HCEC 1CT (cell line): ENCODE results near the gene TLE2.

Experiments used
- DNase-seq: peaks from one replicate; pipeline ENCODE4 v3.0.0-alpha.2; 2017

The TLE2 gene

DNA sequence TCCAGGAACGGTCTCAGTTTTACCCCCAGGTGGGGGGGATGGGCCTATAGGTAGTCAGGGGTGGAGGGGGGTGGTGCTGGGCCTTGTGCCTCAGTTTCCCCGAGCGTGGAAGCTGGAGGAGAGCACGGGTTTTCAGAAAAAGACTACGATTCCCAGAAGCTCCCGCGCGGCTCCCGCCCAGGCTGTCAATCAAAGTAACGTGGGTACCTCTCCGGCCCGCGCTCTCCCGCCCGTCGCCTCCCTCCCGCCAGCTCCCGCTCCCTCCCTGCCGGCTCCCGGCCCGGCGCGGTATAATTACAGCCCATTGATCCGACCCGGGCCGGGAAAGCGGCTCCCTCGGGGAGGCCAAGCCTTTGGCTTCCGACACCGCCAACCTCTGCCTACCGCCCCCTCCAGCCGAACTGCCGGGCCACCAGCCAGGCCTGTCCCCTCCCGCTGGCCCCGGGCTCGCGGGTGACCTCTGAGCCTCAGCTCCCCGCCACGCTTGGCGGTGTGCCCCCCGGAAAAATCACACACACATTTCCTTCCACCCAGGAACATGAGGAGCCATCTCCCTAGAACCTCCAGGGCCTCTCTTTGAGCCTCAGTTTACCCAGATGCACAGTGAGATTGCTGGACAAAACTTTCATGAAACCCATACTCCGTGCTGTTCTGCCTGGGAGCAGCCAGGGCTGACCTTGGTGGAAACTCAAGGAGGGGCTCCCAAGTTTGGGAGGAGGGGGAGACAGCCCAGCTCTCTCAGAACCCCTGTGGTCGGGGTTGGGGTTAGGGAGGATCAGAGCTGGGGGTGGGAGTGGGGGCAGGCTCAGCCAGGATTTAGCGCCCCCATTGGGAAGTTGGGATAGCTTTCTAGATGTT is 7.3 kb upstream of the TLE2 start:
- peak; percentile 93 for DNase-seq

GRCh38 chr19:3035542-3036118 is 6.5 kb upstream of the TLE2 start:
- peak; percentile 99 for DNase-seq

DNA sequence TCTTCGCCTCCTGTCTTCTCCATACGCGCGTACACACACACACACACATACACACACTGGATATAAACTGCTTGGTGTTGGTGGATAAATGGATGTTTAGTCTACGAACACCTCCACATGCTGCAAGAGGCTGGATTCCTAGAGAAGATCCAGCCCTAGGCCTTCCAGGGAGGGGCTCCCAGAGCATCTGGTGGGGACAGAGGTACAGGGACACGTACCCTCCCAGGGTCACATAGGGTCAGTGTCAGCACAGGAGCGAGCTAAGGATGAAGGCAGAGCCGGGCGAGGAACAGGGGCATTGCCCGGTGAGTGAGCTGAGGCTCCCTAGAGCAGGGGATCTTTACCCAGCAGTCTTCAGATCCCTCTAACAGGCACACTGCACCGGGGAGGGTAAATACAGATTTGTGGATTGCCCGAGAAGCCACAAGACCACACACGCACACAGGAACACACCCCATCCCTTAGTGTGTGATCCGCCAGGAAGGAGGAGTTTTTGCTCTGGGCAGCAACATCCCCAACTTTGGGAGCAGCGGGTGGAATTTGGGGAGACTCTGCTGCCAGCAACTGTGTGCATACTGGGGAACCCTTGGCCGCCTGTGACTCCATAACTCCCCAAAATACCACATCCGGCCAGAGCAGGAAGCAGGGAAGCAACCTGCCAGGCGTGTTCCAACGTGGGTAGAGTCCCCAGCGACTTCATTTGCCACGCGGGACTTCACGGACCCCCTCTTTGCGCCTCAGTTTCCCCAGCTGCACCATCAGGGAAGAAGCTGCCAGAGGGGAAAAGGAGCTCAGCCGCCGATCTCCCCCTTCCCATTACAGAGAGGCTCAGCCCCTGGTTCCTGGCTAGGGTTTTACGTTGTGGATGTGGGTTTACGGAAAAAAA is 5.8 kb upstream of the TLE2 start:
- peak; percentile 70 for DNase-seq

GRCh38 chr19:3034406-3034655 is 5.3 kb upstream of the TLE2 start:
- no peak for DNase-seq

- no peak for DNase-seq
These were observed 4.7 kb upstream of the TLE2 start for GRCh38 chr19:3033595-3034405.

- DNase-seq: no peak
These were observed 2.5 kb upstream of the TLE2 start for GRCh38 chr19:3031607-3031867.

DNA sequence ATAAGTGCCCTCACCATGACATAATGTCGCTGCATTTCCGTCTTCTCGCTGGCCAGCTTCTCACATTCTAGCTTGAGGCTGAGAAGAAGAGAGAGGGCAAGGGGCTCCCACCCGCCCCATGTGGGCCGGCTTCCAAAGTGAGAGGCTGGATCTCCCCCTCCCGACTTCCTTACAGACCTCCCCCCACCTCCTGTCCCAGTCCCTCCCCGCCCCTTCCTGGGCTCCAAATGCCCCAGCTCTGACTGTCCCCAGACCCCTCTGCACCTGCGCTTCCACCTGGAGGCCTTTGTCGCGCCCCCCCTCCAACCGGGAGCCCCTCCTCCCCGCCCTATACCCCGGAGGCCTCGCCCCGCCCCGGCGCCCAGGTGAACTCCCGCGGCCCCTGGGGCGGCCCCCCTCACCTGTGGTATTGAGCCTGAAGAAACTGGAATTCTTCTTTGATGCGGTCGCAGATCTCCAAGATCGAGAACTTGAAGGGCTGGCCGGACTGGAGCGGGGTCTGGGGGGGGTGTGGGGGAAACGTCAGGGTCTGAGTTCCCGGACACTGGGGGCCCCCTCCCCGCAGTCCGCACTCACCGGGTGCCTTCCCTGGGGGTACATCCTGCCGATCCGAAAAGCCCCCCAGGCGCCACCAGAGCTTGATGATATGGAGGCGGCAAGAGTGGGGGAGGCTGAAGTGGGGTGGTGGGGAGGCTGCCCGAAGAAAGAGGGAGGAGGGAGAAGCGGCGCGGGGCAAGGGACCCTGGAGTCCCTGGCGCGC is 595 bp downstream of the TLE2 start:
- DNase-seq: no peak

GRCh38 chr19:3027981-3028304 is 1.1 kb downstream of the TLE2 start:
- DNase-seq: no peak

GRCh38 chr19:3027292-3027691 is 1.8 kb downstream of the TLE2 start:
- DNase-seq: no peak

DNA sequence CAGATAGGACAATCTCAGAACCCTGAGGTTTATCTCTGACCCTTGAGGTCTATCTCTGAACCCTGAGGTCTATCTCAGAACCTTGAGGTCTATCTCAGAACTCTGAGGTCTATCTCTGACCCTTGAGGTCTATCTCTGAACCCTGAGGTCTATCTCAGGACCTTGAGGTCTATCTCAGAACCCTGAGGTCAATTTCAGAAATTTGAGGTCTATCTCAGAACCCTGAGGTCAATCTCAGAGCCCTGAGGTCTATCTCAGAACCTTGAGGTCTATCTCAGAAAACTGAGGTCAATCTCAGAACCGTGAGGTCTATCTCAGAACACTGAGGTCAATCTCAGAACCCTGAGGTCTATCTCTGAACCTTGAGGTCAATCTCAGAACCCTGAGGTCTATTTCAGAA is 2.3 kb downstream of the TLE2 start:
- DNase-seq: no peak

DNA sequence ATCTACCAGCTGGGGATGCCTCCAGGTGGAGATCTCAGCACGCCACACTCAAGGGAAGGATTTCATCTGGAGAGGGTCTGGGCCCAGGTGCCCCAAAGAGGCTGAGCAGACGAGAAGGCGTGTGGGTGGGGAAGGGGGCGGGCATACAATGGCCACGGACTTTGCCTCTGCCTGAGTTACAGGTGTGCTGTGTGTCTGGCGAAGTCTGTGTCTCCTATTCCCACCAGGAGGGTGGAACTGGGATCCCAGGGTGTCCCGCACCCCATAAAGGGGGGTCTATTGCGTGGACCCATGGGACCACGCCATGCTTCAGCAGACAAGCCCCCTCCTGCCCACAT is 3.6 kb downstream of the TLE2 start:
- no peak for DNase-seq

GRCh38 chr19:3024870-3025548 is 4.1 kb downstream of the TLE2 start:
- no peak for DNase-seq

GRCh38 chr19:3024509-3024869 is 4.6 kb downstream of the TLE2 start:
- no peak for DNase-seq

DNA sequence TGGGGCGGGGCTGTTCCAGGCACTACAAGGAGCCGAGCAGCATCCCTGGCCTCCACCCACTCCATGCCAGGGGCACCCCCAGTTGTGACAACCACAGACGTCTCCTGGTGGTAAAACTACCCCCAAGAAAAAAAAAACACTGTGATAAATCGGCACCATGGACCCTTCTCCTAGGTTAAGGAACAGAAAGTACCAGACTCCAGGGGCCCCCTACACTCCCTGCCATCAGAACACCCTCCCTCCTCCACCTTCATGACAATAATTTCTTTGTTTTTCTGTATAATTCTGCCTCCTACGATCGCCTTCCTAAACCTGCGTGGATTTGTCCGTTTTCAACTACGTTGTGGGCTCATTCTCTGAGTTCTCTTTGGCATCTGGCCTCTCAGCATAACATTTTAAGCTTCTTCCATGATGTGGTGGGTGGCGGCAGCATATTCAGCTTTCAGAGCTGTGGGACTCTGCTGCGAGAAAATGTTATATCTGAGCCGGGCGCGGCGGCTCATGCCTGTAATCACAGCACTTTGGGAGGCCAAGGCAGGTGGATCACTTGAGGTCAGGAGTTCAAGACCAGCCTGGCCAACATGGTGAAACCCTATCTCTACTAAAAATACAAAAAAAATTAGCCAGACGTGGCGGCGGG is 8.6 kb downstream of the TLE2 start:
- DNase-seq: no peak

GRCh38 chr19:3019211-3019854 is 9.7 kb downstream of the TLE2 start:
- no peak for DNase-seq

- DNase-seq: no peak
These were observed 11.2 kb downstream of the TLE2 start for GRCh38 chr19:3017923-3018322.

DNA sequence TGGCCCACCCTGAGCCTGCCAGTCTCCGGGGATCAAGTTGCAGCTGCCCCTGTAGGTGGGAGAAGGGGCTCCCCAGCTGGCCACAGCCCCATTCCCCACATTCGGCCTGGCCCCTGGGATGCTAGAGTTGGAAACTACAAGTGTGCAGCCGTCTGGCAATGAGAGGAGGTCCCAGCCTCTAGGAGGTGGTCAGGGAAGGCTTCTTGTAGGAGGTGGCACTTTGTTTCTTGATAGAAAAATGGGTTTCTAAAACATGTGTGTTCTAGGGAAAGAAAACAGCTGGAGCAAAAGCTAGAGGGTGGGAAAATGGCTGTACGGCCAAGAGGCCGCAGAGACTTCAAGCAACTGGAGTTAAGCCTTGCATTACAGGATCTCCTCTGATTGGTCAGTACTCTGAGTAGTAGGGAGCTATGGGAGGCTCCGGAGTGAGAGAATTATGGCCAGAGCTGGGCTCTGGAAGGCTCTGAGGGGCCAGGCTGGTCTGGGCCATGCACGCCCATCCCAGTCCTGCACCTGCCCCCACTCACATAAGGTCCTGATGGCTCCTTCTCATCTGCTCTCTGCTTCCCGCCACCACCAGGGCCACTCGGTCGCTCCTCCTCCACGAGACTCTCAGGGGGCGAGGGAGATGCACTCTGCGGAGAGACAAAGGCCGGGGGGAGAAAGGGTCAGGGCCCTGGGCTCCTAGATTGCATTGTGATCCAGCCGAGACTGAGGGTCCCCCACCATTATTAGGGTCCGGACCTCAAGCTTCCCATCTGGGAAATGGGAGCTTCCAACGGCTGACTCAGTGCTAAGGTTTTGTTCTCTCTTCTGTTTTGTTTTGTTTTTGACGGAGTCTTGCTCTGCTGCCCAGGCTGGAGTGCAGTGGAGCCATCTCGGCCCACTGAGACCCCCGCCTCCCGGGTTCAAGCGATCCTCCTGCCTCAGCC is 13.7 kb downstream of the TLE2 start:
- DNase-seq: no peak

GRCh38 chr19:3014135-3014534 is 14.9 kb downstream of the TLE2 start:
- DNase-seq: no peak

DNA sequence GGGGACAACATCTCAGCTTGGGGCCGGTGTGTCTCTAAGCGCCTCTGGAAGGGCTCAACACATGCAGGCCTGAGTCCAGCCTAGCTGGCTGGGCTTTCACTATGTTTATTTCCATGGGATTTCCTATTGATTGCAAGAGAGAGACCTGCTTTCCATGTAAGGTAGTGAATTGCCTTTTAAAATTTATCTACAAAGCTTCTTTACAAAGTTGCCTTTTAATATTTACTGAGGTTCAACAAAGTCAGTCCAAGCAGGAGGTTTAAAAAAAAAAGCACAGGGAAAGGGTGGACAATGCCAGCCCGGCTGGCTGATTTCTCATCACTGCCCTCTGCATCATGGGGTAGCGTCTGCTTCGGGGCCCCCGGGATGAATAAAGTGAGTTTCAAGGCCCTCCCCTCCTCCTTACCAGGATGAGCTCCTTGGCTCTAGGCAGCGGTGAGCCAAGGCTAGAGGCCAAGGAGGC is 15.8 kb downstream of the TLE2 start:
- DNase-seq: no peak

DNA sequence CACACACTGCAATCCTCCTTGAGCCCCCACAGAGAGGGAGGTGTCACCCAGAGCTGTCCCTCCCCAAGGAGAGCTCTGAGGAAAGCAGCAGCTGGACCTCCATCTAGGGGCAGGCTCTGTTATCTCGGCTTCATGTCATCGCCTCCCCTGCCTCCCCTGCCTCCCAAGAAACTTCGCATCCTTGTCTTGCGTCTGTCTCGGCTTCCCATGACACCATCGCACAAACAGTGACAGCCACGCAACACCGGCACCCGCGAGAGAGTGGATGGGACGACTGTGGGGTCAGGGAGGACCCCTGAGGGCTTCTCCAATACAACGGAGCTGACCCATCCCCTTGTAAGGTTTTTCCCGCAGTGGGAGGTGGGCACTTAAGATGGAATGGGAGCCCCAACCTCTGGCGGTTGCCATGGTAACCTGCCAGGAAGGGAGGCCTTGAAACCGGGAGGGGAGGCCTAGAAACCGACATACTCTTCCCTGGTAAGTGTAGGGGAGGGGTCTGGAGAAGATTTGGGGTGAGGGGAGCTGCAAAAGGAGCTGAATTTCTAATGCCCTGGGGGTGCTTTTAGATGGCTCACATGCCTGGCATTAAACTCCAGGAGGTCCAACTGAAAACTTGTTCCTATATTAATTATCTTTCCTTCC is 16.3 kb downstream of the TLE2 start:
- DNase-seq: no peak
